K562 (cell line): ENCODE data around the gene MRPL48.

Experiments used
- EP300 ChIP-seq: IDR thresholded peaks from 2 replicates; pipeline ENCODE4 v1.6.1; 2012; ENCODE audit warnings: low read length, improper control_type of control experiment
- MAX ChIP-seq: sonication (generic); formaldehyde crosslinking; IDR thresholded peaks from 2 replicates; pipeline ENCODE4 v1.9.0; 2022; ENCODE audit warnings: mild to moderate bottlenecking, missing genetic modification reagents
- SMAD3 ChIP-seq: fragments of 450-650 bp; formaldehyde crosslinking; conservative IDR thresholded peaks from 2 replicates; pipeline ENCODE4 v1.4.0; 2020; ENCODE audit warnings: mild to moderate bottlenecking
- ZNF507 ChIP-seq: conservative IDR thresholded peaks from 2 replicates; pipeline ENCODE4 v1.6.1; 2017; ENCODE audit warnings: missing genetic modification characterization, missing compliant biosample characterization
- TF ChIP-seq, protein P1 (sequence below), 3 experiments: fragments of 200-800 bp in 1 of 3; sonication (Bioruptor generic) in 1 of 3; sonication (generic) in 1 of 3; formaldehyde crosslinking in 1 of 3; IDR thresholded peaks; 2 replicates each; pipeline versions ENCODE4 v1.6.1 to v1.8.0; 2016 to 2022; ENCODE audit warnings: mild to moderate bottlenecking in 2 of 3, missing compliant biosample characterization in 2 of 3, missing genetic modification characterization in 2 of 3, missing genetic modification reagents in 1 of 3

- TF ChIP-seq SMAD3 (CRISPR knock-in tag) (no peak), ZNF507 (no peak), EP300 (no peak), MAX (CRISPR knock-in tag) (no peak)
- TF ChIP-seq, protein P1, sequence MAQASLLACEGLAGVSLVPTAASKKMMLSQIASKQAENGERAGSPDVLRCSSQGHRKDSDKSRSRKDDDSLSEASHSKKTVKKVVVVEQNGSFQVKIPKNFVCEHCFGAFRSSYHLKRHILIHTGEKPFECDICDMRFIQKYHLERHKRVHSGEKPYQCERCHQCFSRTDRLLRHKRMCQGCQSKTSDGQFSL (CRISPR knock-in tag; IDR thresholded peaks at IDR 0.05): no peak
- TF ChIP-seq, protein P1 (tag; IDR thresholded peaks at IDR 0.05): no peak
Measured at GRCh38 chr11:73870261-73870660, 82.6 kb downstream of the MRPL48 start.
